Measurements from ENCODE around the gene MESP2.
"Not testable (repeated sequence)": the region's sequence is repeated elsewhere in the genome, so short reads cannot be mapped to it uniquely, and the experiment has no call there.

The MESP2 gene

GRCh38 chr15:89777073-89777751, 1.1 kb downstream of the MESP2 start:
- DNase-seq (ENCODE audit: low spot score) = no peak

GRCh38 chr15:89777782-89778380, 1.7 kb downstream of the MESP2 start:
- in situ Hi-C loops (cut with MboI; ENCODE audit: low pct_unique_long_range_greater_than_20kb, low sequenced_read_pairs, unreplicated experiment) = no loop called here
- no peak for TF ChIP-seq CTCF (IDR thresholded peaks at IDR 0.05; ENCODE audit: extremely low read depth, insufficient read depth, missing control alignments)

More at GRCh38 chr15:89777073-89777751, 1.1 kb downstream of the MESP2 start:
- no peak for TF ChIP-seq CTCF (IDR thresholded peaks at IDR 0.05; ENCODE audit: extremely low read depth, insufficient read depth, missing control alignments)
- in situ Hi-C loops (cut with MboI; ENCODE audit: low pct_unique_long_range_greater_than_20kb, low sequenced_read_pairs, unreplicated experiment) = no loop called here

GRCh38 chr15:89778861-89779260, 2.7 kb downstream of the MESP2 start:
- in situ Hi-C loops (cut with MboI; ENCODE audit: low pct_unique_long_range_greater_than_20kb, low sequenced_read_pairs, unreplicated experiment) = no loop called here
- DNase-seq (ENCODE audit: low spot score) = no peak
- TF ChIP-seq CTCF (IDR thresholded peaks at IDR 0.05; ENCODE audit: extremely low read depth, insufficient read depth, missing control alignments) = no peak

More at GRCh38 chr15:89777782-89778380, 1.7 kb downstream of the MESP2 start:
- DNase-seq (ENCODE audit: low spot score) = no peak

- DNase-seq (ENCODE audit: low spot score) = no peak
- in situ Hi-C loops (cut with MboI; ENCODE audit: low pct_unique_long_range_greater_than_20kb, low sequenced_read_pairs, unreplicated experiment) = no loop called here
- TF ChIP-seq CTCF (IDR thresholded peaks at IDR 0.05; ENCODE audit: extremely low read depth, insufficient read depth, missing control alignments) = no peak
Measured at GRCh38 chr15:89780601-89781000, 4.5 kb downstream of the MESP2 start.

GRCh38 chr15:89781055-89781454, 4.9 kb downstream of the MESP2 start:
- TF ChIP-seq CTCF (IDR thresholded peaks at IDR 0.05; ENCODE audit: extremely low read depth, insufficient read depth, missing control alignments) = no peak
- in situ Hi-C loops (cut with MboI; ENCODE audit: low pct_unique_long_range_greater_than_20kb, low sequenced_read_pairs, unreplicated experiment) = no loop called here
- no peak for DNase-seq (ENCODE audit: low spot score)

GRCh38 chr15:89781891-89782618, 5.9 kb downstream of the MESP2 start:
- no peak for TF ChIP-seq CTCF (IDR thresholded peaks at IDR 0.05; ENCODE audit: extremely low read depth, insufficient read depth, missing control alignments)
- DNase-seq (ENCODE audit: low spot score) = no peak
- in situ Hi-C loops (cut with MboI; ENCODE audit: low pct_unique_long_range_greater_than_20kb, low sequenced_read_pairs, unreplicated experiment) = no loop called here

DNA sequence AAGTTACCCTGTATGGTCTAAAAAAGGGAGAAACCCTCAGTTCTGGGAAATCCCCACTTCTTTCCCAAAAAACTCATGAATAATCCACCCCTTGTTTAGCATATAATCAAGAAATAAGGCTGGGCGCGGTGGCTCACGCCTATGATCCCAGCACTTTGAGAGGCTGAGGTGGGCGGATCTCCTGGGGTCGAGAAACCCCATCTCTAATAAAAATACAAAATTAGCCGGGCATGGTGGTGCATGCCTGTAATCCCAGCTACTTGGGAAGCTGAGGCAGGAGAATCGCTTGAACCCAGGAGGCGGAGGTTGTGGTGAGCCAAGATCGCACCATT, 6.5 kb downstream of the MESP2 start:
- in situ Hi-C loops (cut with MboI; ENCODE audit: low pct_unique_long_range_greater_than_20kb, low sequenced_read_pairs, unreplicated experiment); DNase-seq (ENCODE audit: low spot score): not testable (repeated sequence)
